CD4-positive, alpha-beta T cell treated with Interleukin-6 at 100 ng/mL for 8 hours (primary cell): ENCODE measurements around the gene TMEM11.

ENCODE experiments used
- DNase-seq: peaks from one replicate; pipeline ENCODE4 v3.0.0-alpha.2; 2020; ENCODE audit warnings: mixed read lengths, low spot score

Gene TMEM11

GRCh38 chr17:21214015-21214776, at the start of gene TMEM11:
TSS of gene TMEM11 (minus strand) at chr17:21214161. CDS start at chr17:21214152, 9 bp downstream.
- DNase-seq: peak; percentile 94

GRCh38 chr17:21263376-21263775, 49.4 kb upstream of the TMEM11 start:
- no peak for DNase-seq

GRCh38 chr17:21262259-21262993, 48.5 kb upstream of the TMEM11 start:
- DNase-seq: no peak

- DNase-seq: no peak
Observed at GRCh38 chr17:21258593-21258992, 44.6 kb upstream of the TMEM11 start.

- DNase-seq: no peak
Observed at GRCh38 chr17:21253646-21254441, 39.9 kb upstream of the TMEM11 start.

- peak; percentile 85 for DNase-seq
Observed at GRCh38 chr17:21252796-21253645, 39.1 kb upstream of the TMEM11 start, which contains the start of gene NATD1. TSS of gene NATD1 (minus strand) at chr17:21253410. CDS start at chr17:21253264, 146 bp downstream.

GRCh38 chr17:21252289-21252795, 38.4 kb upstream of the TMEM11 start:
- DNase-seq: no peak

GRCh38 chr17:21251337-21252010, 37.5 kb upstream of the TMEM11 start:
- DNase-seq: no peak

- DNase-seq: no peak
Observed at GRCh38 chr17:21250854-21251253, 36.9 kb upstream of the TMEM11 start.

GRCh38 chr17:21249920-21250703, 36.2 kb upstream of the TMEM11 start:
- DNase-seq: no peak

GRCh38 chr17:21249086-21249795, 35.3 kb upstream of the TMEM11 start:
- no peak for DNase-seq

GRCh38 chr17:21248500-21248899, 34.5 kb upstream of the TMEM11 start:
- no peak for DNase-seq

GRCh38 chr17:21247552-21248258, 33.7 kb upstream of the TMEM11 start:
- no peak for DNase-seq

- no peak for DNase-seq
Observed at GRCh38 chr17:21246698-21247097, 32.7 kb upstream of the TMEM11 start.

GRCh38 chr17:21245639-21246084, 31.7 kb upstream of the TMEM11 start:
- DNase-seq: no peak

- no peak for DNase-seq
Observed at GRCh38 chr17:21243516-21244303, 29.7 kb upstream of the TMEM11 start.

GRCh38 chr17:21242780-21243515, 29.0 kb upstream of the TMEM11 start:
- no peak for DNase-seq
